Vagina (tissue), 2 donors: ENCODE data around the gene DIPK1B.

ENCODE experiments used
- POLR2A ChIP-seq, 2 donors: fragments of 450-650 bp; IDR thresholded peaks; one replicate each; pipeline ENCODE4 v1.6.1; 2017; ENCODE audit warnings: antibody characterized with exemption in 2 of 2, mild to moderate bottlenecking in 2 of 2, moderate library complexity in 2 of 2
- POLR2AphosphoS5 ChIP-seq, 2 donors: sonication (generic); formaldehyde crosslinking; IDR thresholded peaks; one replicate each; pipeline ENCODE4 v1.9.0; 2017; ENCODE audit warnings: antibody characterized with exemption in 2 of 2, mild to moderate bottlenecking in 2 of 2, low read depth in 1 of 2; ENCODE audit not compliant: insufficient read depth in 1 of 2
- TF ChIP-seq, protein P1 (sequence below), 3 experiments: fragments of 450-650 bp in 2 of 3; fragments of 200-600 bp in 1 of 3; sonication (generic) in 1 of 3; IDR thresholded peaks; one replicate each; pipeline ENCODE4 v1.5.1; 2017 to 2019; ENCODE audit warnings: antibody characterized with exemption in 3 of 3, mild to moderate bottlenecking in 2 of 3, moderate library complexity in 2 of 3

GRCh38 chr9:136697146-136697820, 15.1 kb upstream of the DIPK1B start:
- TF ChIP-seq, protein P1, sequence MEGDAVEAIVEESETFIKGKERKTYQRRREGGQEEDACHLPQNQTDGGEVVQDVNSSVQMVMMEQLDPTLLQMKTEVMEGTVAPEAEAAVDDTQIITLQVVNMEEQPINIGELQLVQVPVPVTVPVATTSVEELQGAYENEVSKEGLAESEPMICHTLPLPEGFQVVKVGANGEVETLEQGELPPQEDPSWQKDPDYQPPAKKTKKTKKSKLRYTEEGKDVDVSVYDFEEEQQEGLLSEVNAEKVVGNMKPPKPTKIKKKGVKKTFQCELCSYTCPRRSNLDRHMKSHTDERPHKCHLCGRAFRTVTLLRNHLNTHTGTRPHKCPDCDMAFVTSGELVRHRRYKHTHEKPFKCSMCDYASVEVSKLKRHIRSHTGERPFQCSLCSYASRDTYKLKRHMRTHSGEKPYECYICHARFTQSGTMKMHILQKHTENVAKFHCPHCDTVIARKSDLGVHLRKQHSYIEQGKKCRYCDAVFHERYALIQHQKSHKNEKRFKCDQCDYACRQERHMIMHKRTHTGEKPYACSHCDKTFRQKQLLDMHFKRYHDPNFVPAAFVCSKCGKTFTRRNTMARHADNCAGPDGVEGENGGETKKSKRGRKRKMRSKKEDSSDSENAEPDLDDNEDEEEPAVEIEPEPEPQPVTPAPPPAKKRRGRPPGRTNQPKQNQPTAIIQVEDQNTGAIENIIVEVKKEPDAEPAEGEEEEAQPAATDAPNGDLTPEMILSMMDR (IDR thresholded peaks at IDR 0.05): no peak
- no peak for TF ChIP-seq POLR2A (IDR thresholded peaks at IDR 0.05)
- TF ChIP-seq POLR2AphosphoS5 (IDR thresholded peaks at IDR 0.05; ENCODE audit: insufficient read depth in 1 of 2, low read depth in 1 of 2): no peak
